GM12878 (cell line): ENCODE results near the gene CNOT6L. TPM values are rescaled to one million over a fixed set of nuclear protein-coding genes. Genes with fewer than 3 reads are reported as not detected.
A peak's percentile ranks its signal among the peaks of the same experiment; 100 is the strongest.

Source experiments
- ATAC-seq: fragments of 200-7000 bp; cut with Tn5 transposase; 3 replicates; pipeline ENCODE4 v1.9.1; 2020; ENCODE audit warnings: mild to moderate bottlenecking, moderate library complexity
- BruUV-seq: library from RNA; stranded (reverse); fragments of 400-500 nt; replicated peaks from 2 replicates; lab custom pipeline; 2021; lab: Mats Ljungman, UMichigan
- CTCF ChIA-PET: fragments of 300-600 bp; sonication (Branson Sonifier 250); formaldehyde crosslinking; extraction: SDS; loops from one replicate; lab custom pipeline; 2021; ENCODE audit warnings: inconsistent platforms; lab: Yijun Ruan, JAX
- POLR2A ChIA-PET: fragments of 350-600 bp; formaldehyde crosslinking; extraction: SDS; loops from one replicate; lab custom pipeline; 2021; ENCODE audit warnings: inconsistent platforms; lab: Charles Lee
- RAD21 ChIA-PET: fragments of 300-600 bp; sonication (Branson Sonifier 250); formaldehyde crosslinking; loops from one replicate; lab custom pipeline; 2023; ENCODE audit warnings: antibody characterized with exemption; ENCODE audit not compliant: unreplicated experiment; lab: Charles Lee
- SMC1A ChIA-PET: fragments of 300-600 bp; sonication (Branson Sonifier 250); formaldehyde crosslinking; loops from one replicate; lab custom pipeline; 2023; ENCODE audit not compliant: unreplicated experiment, uncharacterized antibody; lab: Charles Lee
- DNase-seq: peaks from one replicate; pipeline ENCODE4 v3.0.0-alpha.2; 2011; ENCODE audit warnings: low read depth, low spot score
- FAIRE-seq: peaks from 3 replicates; lab custom pipeline; 2011; peaks lifted over from hg19 to GRCh38; lab: Jason Lieb, UNC
- H2AFZ ChIP-seq: 2 replicates; pipeline ENCODE4 v1.6.0; 2011; ENCODE audit warnings: low read depth, low read length, control low read depth; ENCODE audit not compliant: control insufficient read depth
- H3K27ac ChIP-seq: 2 replicates; pipeline ENCODE4 v1.5.1; 2011; ENCODE audit warnings: control low read depth; ENCODE audit not compliant: control insufficient read depth, insufficient read depth
- H3K27me3 ChIP-seq, 2 experiments: replicated peaks in 1 of 2; 2 replicates each; pipeline versions ENCODE4 v1.6.0 to v1.6.1; 2011; ENCODE audit warnings: low read length in 1 of 2; ENCODE audit not compliant: control insufficient read depth in 2 of 2, insufficient read depth in 2 of 2
- H3K36me3 ChIP-seq, 2 experiments: 2 replicates each; pipeline ENCODE4 v1.5.1; 2011; ENCODE audit warnings: low read length in 1 of 2; ENCODE audit not compliant: control insufficient read depth in 2 of 2, insufficient read depth in 2 of 2
- H3K4me1 ChIP-seq: 2 replicates; pipeline ENCODE4 v1.6.1; 2011; ENCODE audit warnings: mild to moderate bottlenecking, low read length, moderate library complexity, mixed read lengths; ENCODE audit not compliant: control insufficient read depth, insufficient read depth
- H3K4me2 ChIP-seq: 2 replicates; pipeline ENCODE4 v1.6.0; 2011; ENCODE audit warnings: control low read depth; ENCODE audit not compliant: control insufficient read depth, insufficient read depth
- H3K4me3 ChIP-seq: fragments of 200-600 bp; sonication (generic); 2 replicates; pipeline ENCODE4 v1.5.1; 2016
- H3K79me2 ChIP-seq: 2 replicates; pipeline ENCODE4 v1.6.0; 2011; ENCODE audit warnings: low read length; ENCODE audit not compliant: control insufficient read depth, insufficient read depth
- H3K9ac ChIP-seq: 2 replicates; pipeline ENCODE4 v1.8.0; 2011; ENCODE audit warnings: low read length, control low read depth, mixed read lengths; ENCODE audit not compliant: control insufficient read depth, insufficient read depth
- H3K9me3 ChIP-seq: replicated peaks from 3 replicates; pipeline ENCODE4 v1.5.1; 2011; ENCODE audit warnings: mild to moderate bottlenecking, low read length; ENCODE audit not compliant: control insufficient read depth, insufficient read depth
- H4K20me1 ChIP-seq: 2 replicates; pipeline ENCODE4 v1.6.0; 2011; ENCODE audit not compliant: control insufficient read depth, insufficient read depth
- JUNB ChIP-seq: IDR thresholded peaks from 2 replicates; pipeline ENCODE4 v1.6.1; 2016; ENCODE audit warnings: antibody characterized with exemption, mild to moderate bottlenecking
- NRF1 ChIP-seq: conservative IDR thresholded peaks from 2 replicates; pipeline ENCODE4 v1.6.1; 2011; ENCODE audit warnings: mild to moderate bottlenecking, low read depth, low read length, improper control_type of control experiment
- PKNOX1 ChIP-seq: fragments of 450-650 bp; IDR thresholded peaks from 2 replicates; pipeline ENCODE4 v1.6.1; 2016; ENCODE audit warnings: mild to moderate bottlenecking
- SMAD5 ChIP-seq: IDR thresholded peaks from 2 replicates; pipeline ENCODE4 v1.6.1; 2016; ENCODE audit warnings: antibody characterized with exemption, low read depth
- SP1 ChIP-seq: IDR thresholded peaks from one replicate; pipeline ENCODE4 v1.6.1; 2011; ENCODE audit warnings: low read depth, low read length
- STAT3 ChIP-seq: IDR thresholded peaks from 2 replicates; pipeline ENCODE4 v1.6.1; 2011; ENCODE audit warnings: low read depth, low read length, improper control_type of control experiment
- TARDBP ChIP-seq: IDR thresholded peaks from 2 replicates; pipeline ENCODE4 v1.6.1; 2016; ENCODE audit warnings: borderline replicate concordance
- ZBTB4 ChIP-seq: fragments of 450-650 bp; formaldehyde crosslinking; IDR thresholded peaks from 2 replicates; pipeline ENCODE4 v1.4.0; 2022; ENCODE audit warnings: mild to moderate bottlenecking, moderate library complexity
- whole genome bisulfite sequencing: methylation state at CpG from one replicate; pipeline ENCODE4 v1.1.6; 2016; ENCODE audit warnings: low lambda C conversion rate; ENCODE audit not compliant: insufficient replicate concordance, insufficient coverage; ENCODE audit errors: missing lambda C conversion rate; 5-methylcytosine and 5-hydroxymethylcytosine counted together
- in situ Hi-C: fragments of 300-500 bp; cut with MboI; formaldehyde crosslinking; loops from 9 replicates; pipeline ENCODE4 v1.14.3; 2018; ENCODE audit warnings: mixed read lengths
- intact Hi-C: fragments of 100-400 bp; cut with micrococcal nuclease; formaldehyde crosslinking; loops from one replicate; pipeline ENCODE4 v1.14.2; 2022; ENCODE audit not compliant: unreplicated experiment
- polyA plus RNA-seq, 11 experiments: library from polyadenylated mRNA; depleted of rRNA in 4 of 11; unstranded in 6 of 11; stranded (reverse) in 5 of 11; fragments of >200 nt; fragmentation: Nextera tagmentation in 4 of 11; fragmentation: Illumina TruSeq in 1 of 11; extraction: Ambion mirVana in 4 of 11; extraction: Trizol in 1 of 11; gene quantifications; 1 replicate in 1 of 11; 2 replicates in 10 of 11; pipeline versions ENCODE4 v1.2.1 to v1.2.3, GENCODE V29; 2011 to 2016; ENCODE audit warnings: inconsistent platforms in 2 of 11, missing spikeins in 2 of 11, low read depth in 1 of 11
- total RNA-seq, 4 experiments: library from RNA; depleted of rRNA in 3 of 4; stranded (reverse); fragments of >200 nt in 3 of 4; fragmentation: Illumina TruSeq in 1 of 4; extraction: Trizol in 1 of 4; gene quantifications; 2 replicates each; pipeline versions ENCODE4 v1.2.1 to v1.2.3, GENCODE V29; 2013 to 2021

The CNOT6L gene
- total and polyA plus RNA-seq, 10 of the 15 experiments (the other 5 are each of a cell fraction or from before 2014, with no cell fraction given): 1.1 to 10.0 (median 3.0) TPM

GRCh38 chr4:77715414-77716290 is 103.5 kb downstream of the CNOT6L start:
- FAIRE-seq: no peak
- SMC1A ChIA-PET: interaction anchor here (1.2 kb wide), 1 partner anchor 13 kb away, joined by 4 read pairs; no protein-coding TSS in a partner anchor
- ATAC-seq: no peak
- intact Hi-C loops: no loop called here
- no peak overlapping the region for H3K27ac ChIP-seq
- no peak overlapping the region for H2AFZ ChIP-seq
- DNase-seq: no peak
- no peak overlapping the region for H3K9ac ChIP-seq
- CTCF ChIA-PET: no interaction called here
- H3K4me2 ChIP-seq: no peak overlapping the region
- RAD21 ChIA-PET: no interaction called here
- 69% methylated on average over 3 of the region's 3 CpGs for WGBS
- no peaks in the 10 kb centered on the region for H3K9me3 ChIP-seq
- no peaks in the 10 kb centered on the region for H4K20me1 ChIP-seq
- no peaks in the 10 kb centered on the region for H3K36me3 ChIP-seq
- BruUV-seq: no TSS peak
- no peaks in the 10 kb centered on the region for H3K79me2 ChIP-seq
- H3K4me3 ChIP-seq: no peak overlapping the region
- POLR2A ChIA-PET: no interaction called here
- in situ Hi-C loops: no loop called here
- H3K4me1 ChIP-seq: no peaks in the 10 kb centered on the region
- TF ChIP-seq JUNB (peak; percentile 73), STAT3 (no peak)
- no peaks in the 10 kb centered on the region for H3K27me3 ChIP-seq

DNA sequence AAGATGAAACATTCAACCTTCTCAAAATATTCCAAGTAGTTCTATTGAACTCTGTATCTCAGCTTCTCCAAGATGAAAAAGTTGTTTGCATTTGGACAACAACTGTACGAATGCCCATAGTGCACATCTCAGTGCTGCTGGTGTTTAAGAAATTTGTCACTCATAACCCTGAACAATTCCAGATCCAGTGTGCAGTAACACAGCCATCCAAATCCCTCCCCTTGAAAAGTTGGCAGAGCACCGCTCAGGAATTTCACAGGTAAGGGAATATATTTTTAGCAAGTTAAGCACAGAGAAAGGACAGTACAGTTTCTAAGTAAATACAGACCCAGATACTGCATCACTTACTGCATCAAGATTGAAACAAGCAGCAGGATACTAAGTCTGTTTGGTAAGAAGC is 104.7 kb downstream of the CNOT6L start:
- Histone ChIP-seq H4K20me1 (no peaks in the 10 kb centered on the region), H3K4me1 (no peaks in the 10 kb centered on the region), H3K27me3 (no peaks in the 10 kb centered on the region), H3K4me2 (no peak overlapping the region), H3K4me3 (no peak overlapping the region), H3K27ac (no peak overlapping the region), H3K9me3 (no peaks in the 10 kb centered on the region), H3K9ac (no peak overlapping the region), H3K79me2 (no peaks in the 10 kb centered on the region), H3K36me3 (no peaks in the 10 kb centered on the region), H2AFZ (no peak overlapping the region)
- ChIA-PET RAD21 (no interaction called here), CTCF (no interaction called here), POLR2A (no interaction called here), SMC1A (no interaction called here)
- no TSS peak for BruUV-seq
- ATAC-seq: no peak
- no peak for DNase-seq
- no peak for TF ChIP-seq NRF1
- TF ChIP-seq SMAD5: no peak
- no peak for TF ChIP-seq PKNOX1
- TF ChIP-seq ZBTB4 (CRISPR knock-in tag): no peak
- no peak for TF ChIP-seq TARDBP
- no peak for TF ChIP-seq SP1
- intact Hi-C loops (no loop called here), in situ Hi-C loops (no loop called here)
- WGBS: 98% methylated on average over 2 of the region's 2 CpGs
- FAIRE-seq: no peak
